Ovary (tissue), 3 donors: ENCODE results near the gene B4GALNT2.
"Not testable (repeated sequence)": the region's sequence is repeated elsewhere in the genome, so short reads cannot be mapped to it uniquely, and the experiment has no call there.

Experiments
- EP300 ChIP-seq: sonication (generic); formaldehyde crosslinking; IDR thresholded peaks from one replicate; pipeline ENCODE4 v1.6.1; 2017; ENCODE audit warnings: antibody characterized with exemption
- POLR2A ChIP-seq: fragments of 450-650 bp; IDR thresholded peaks from one replicate; pipeline ENCODE4 v1.6.1; 2017; ENCODE audit warnings: antibody characterized with exemption, mild to moderate bottlenecking, moderate library complexity
- TF ChIP-seq, protein P1 (sequence below), 3 donors: fragments of 450-650 bp in 2 of 3; fragments of 200-600 bp in 1 of 3; IDR thresholded peaks; one replicate each; pipeline versions ENCODE4 v1.5.1 to v1.8.0; 2016 to 2022; ENCODE audit warnings: antibody characterized with exemption in 3 of 3, mild to moderate bottlenecking in 1 of 3
- donor health status: DM: no; HTN: no; CAD: no.

DNA sequence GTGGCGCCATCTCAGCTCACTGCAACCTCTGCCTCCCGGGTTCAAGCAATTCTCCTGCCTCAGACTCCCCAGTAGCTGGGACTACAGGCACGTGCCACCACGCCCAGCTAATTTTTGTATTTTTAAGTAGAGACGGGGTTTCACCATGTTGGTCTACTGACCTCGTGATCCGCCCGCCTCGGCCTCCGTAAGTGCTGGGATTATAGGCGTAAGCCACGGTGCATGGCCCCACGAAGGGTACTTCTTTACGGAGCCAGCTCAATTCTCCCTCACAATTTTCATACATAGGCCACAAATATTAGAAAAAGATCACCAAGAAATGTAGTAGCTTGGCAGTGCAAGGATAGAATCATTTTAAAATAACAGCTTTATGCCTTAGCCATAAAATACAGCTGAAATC, 29.2 kb upstream of the B4GALNT2 start:
- TF ChIP-seq, protein P1, sequence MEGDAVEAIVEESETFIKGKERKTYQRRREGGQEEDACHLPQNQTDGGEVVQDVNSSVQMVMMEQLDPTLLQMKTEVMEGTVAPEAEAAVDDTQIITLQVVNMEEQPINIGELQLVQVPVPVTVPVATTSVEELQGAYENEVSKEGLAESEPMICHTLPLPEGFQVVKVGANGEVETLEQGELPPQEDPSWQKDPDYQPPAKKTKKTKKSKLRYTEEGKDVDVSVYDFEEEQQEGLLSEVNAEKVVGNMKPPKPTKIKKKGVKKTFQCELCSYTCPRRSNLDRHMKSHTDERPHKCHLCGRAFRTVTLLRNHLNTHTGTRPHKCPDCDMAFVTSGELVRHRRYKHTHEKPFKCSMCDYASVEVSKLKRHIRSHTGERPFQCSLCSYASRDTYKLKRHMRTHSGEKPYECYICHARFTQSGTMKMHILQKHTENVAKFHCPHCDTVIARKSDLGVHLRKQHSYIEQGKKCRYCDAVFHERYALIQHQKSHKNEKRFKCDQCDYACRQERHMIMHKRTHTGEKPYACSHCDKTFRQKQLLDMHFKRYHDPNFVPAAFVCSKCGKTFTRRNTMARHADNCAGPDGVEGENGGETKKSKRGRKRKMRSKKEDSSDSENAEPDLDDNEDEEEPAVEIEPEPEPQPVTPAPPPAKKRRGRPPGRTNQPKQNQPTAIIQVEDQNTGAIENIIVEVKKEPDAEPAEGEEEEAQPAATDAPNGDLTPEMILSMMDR (IDR thresholded peaks at IDR 0.05) = not testable (repeated sequence)
- TF ChIP-seq EP300, POLR2A: not testable (repeated sequence)
